Neutrophil (primary cell): Measurements from ENCODE around the gene BICDL1.

Experiments
- H3K27ac ChIP-seq: fragments of 200-600 bp; sonication (generic); 2 replicates; pipeline ENCODE4 v1.5.1; 2016; ENCODE audit warnings: mild to moderate bottlenecking, moderate library complexity
- H3K27me3 ChIP-seq: fragments of 200-600 bp; sonication (generic); 2 replicates; pipeline ENCODE4 v1.6.0; 2016; ENCODE audit warnings: mild to moderate bottlenecking
- H3K36me3 ChIP-seq: fragments of 200-600 bp; sonication (generic); 2 replicates; pipeline ENCODE4 v1.5.1; 2017
- H3K4me1 ChIP-seq, 2 experiments: fragments of 200-600 bp in 1 of 2; sonication (generic) in 1 of 2; 1 replicate in 1 of 2; 2 replicates in 1 of 2; pipeline versions ENCODE4 v1.5.1 to v1.6.1; 2013 to 2016; ENCODE audit warnings: low read depth in 1 of 2, low read length in 1 of 2, mild to moderate bottlenecking in 1 of 2, moderate library complexity in 1 of 2; ENCODE audit not compliant: control insufficient read depth in 1 of 2, insufficient read depth in 1 of 2
- H3K4me3 ChIP-seq, 2 experiments: fragments of 200-600 bp in 1 of 2; sonication (generic) in 1 of 2; 1 replicate in 1 of 2; 2 replicates in 1 of 2; pipeline ENCODE4 v1.5.1; 2013 to 2016; ENCODE audit warnings: low read depth in 1 of 2, low read length in 1 of 2, mild to moderate bottlenecking in 1 of 2, moderate library complexity in 1 of 2
- H3K9me3 ChIP-seq: fragments of 200-600 bp; sonication (generic); 2 replicates; pipeline ENCODE4 v1.5.1; 2016
- TF ChIP-seq, protein P1 (sequence below): fragments of 200-600 bp; sonication (generic); IDR thresholded peaks from 2 replicates; pipeline ENCODE4 v1.5.1; 2016; ENCODE audit warnings: antibody characterized with exemption

The BICDL1 gene

DNA sequence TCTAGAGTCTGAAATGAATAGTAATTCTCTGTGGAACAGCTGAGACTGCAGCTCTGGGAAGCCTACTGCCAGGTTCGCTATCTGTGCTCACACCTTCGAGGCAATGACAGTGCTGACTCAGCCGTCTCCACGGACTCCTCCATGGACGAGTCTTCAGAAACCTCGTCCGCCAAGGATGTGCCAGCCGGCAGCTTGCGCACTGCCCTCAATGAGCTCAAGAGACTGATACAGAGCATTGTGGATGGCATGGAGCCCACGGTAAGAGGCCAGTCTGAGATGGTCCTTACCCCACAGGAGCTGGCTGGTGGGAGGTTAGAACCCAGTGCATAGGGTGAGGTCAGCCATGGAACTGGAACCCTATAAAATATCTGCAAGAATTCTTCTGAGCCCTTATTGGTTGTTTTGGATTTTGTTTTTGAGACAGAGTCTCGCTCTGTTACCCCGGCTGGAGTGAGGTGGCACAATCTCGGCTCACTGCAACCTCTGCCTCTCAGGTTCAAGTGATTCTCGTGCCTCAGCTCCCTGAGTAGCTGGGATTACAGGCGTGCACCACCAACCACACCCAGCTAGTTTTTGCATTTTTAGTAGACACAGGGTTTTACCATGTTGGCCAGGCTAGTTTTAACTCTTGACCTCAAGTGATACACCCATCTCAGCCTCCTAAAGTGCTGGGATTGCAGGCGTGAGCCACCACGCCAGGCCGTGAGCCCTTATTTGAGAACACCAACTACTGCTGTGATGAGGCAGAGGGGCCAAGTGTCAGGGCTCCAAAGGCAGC lies 83.6 kb downstream of the BICDL1 start:
- Histone ChIP-seq H3K27me3 (peaks cover 27% of the 10 kb centered on the region), H3K4me1 (no peaks in the 10 kb centered on the region), H3K4me3 (no peak overlapping the region), H3K36me3 (no peaks in the 10 kb centered on the region), H3K27ac (no peak overlapping the region), H3K9me3 (no peaks in the 10 kb centered on the region)
- TF ChIP-seq, protein P1, sequence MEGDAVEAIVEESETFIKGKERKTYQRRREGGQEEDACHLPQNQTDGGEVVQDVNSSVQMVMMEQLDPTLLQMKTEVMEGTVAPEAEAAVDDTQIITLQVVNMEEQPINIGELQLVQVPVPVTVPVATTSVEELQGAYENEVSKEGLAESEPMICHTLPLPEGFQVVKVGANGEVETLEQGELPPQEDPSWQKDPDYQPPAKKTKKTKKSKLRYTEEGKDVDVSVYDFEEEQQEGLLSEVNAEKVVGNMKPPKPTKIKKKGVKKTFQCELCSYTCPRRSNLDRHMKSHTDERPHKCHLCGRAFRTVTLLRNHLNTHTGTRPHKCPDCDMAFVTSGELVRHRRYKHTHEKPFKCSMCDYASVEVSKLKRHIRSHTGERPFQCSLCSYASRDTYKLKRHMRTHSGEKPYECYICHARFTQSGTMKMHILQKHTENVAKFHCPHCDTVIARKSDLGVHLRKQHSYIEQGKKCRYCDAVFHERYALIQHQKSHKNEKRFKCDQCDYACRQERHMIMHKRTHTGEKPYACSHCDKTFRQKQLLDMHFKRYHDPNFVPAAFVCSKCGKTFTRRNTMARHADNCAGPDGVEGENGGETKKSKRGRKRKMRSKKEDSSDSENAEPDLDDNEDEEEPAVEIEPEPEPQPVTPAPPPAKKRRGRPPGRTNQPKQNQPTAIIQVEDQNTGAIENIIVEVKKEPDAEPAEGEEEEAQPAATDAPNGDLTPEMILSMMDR, result no peak

DNA sequence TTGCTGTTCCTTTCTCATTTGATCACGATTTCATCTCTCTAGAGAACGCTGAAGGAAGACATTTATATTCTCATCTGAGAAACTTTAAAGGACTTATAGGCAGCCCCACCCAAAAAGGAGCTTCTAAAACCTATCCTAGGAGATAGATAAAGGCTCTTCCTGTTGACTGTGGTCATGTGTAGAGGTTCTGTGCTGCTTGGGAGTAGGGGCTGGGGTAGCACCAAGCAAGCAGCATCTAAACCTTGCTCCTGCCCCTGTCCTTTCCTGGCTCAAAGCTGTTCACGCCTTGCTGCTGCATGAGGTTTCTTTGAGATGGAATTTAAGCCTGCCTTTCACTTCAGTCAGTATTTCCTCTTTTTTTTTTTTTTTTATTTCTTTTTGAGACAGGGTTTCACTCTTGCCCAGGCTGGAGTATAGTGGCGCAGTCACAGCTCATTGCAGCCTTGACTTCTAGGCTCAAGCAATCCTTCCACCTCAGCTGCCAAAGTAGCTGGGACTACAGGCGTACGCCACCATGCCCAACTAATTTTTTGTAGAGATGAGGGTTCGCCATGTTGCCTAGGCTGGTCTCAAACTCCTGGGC lies 86.1 kb downstream of the BICDL1 start:
- no peak overlapping the region for H3K4me3 ChIP-seq
- TF ChIP-seq, protein P1, result no peak
- peaks cover 12% of the 10 kb centered on the region for H3K27me3 ChIP-seq
- H3K27ac ChIP-seq, result no peak overlapping the region
- no peaks in the 10 kb centered on the region for H3K36me3 ChIP-seq
- H3K4me1 ChIP-seq, result no peaks in the 10 kb centered on the region
- no peaks in the 10 kb centered on the region for H3K9me3 ChIP-seq

DNA sequence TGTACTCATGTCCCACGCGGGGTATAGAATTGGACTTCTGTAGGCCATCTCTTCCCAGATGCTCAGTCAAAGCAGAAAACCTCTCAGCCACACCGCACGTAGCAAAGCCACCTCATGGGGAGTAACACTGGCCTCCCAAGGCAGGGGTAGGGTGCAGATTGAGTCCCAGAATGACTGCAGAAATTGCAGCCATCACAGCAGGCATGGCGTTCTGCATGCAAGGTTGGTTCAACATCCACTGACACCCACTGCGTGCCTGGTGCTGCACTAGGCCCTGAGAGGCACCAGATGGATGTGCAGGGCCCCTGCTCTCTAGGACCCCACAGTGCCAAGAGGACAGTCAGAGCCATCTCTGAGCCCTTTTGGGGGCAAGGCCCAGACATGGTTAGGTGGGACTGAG lies 87.6 kb downstream of the BICDL1 start:
- TF ChIP-seq, protein P1, result no peak
- Histone ChIP-seq H3K4me1 (no peaks in the 10 kb centered on the region), H3K27ac (no peak overlapping the region), H3K4me3 (no peak overlapping the region), H3K9me3 (no peaks in the 10 kb centered on the region), H3K36me3 (no peaks in the 10 kb centered on the region), H3K27me3 (peaks cover 12% of the 10 kb centered on the region)

DNA sequence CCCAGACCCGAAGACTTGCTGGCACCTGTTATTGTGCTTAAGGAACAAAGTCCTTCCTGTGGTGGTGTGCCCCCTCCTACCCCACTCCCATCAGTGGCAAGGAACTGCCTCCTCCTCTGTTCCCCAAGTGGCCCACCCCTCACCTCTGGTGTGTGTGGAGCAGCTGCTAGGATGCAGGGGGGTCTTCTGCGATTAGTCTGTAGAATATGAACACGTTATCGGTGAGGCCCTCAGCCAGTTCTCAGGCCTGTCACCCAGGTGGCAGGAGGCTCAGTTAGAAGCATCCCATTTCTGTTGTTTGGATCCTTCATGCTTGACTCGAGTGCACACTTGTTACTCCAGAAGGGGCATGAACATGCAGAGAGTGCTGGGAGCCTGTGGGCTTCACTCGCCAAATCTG lies 88.2 kb downstream of the BICDL1 start:
- H3K36me3 ChIP-seq, result no peaks in the 10 kb centered on the region
- H3K4me3 ChIP-seq, result no peak overlapping the region
- no peaks in the 10 kb centered on the region for H3K4me1 ChIP-seq
- H3K27me3 ChIP-seq, result peaks cover 8% of the 10 kb centered on the region
- TF ChIP-seq, protein P1, result no peak
- no peak overlapping the region for H3K27ac ChIP-seq
- no peaks in the 10 kb centered on the region for H3K9me3 ChIP-seq

DNA sequence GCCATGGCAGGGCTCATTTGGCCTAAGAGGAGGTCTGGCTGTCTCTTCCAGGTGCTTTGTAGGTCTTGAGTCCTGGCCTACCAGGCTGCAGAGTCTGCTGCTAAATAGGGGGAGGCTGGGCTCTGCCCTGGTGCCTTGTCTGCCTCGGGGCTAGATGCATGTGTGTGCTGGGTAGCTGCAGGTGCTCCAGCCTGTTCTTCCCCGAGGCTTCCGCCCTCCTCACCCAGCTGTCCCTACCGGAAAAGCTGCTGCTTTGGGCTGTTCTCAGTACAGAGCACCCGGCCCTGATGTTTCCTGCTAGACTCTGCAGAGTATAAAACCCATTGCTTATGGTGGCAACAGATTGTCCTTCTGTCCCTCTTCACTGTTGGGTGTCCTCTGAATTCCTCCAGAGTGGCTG lies 89.8 kb downstream of the BICDL1 start:
- Histone ChIP-seq H3K36me3 (no peaks in the 10 kb centered on the region), H3K27ac (no peak overlapping the region), H3K27me3 (peaks cover 4% of the 10 kb centered on the region), H3K4me3 (no peak overlapping the region), H3K4me1 (no peaks in the 10 kb centered on the region), H3K9me3 (no peaks in the 10 kb centered on the region)
- TF ChIP-seq, protein P1, result no peak
